Spinal cord (tissue), 4 donors: ENCODE measurements around the gene TINCR. TPM values are rescaled to one million over a fixed set of nuclear protein-coding genes. Genes with fewer than 3 reads are reported as not detected.

Experiments
- polyA plus RNA-seq, 2 donors: library from polyadenylated mRNA; unstranded; fragments of 120-200 nt; gene quantifications; one replicate each; pipeline ENCODE4 v1.2.1, GENCODE V29; 2013; ENCODE audit not compliant: insufficient read length in 2 of 2
- small RNA-seq: library from RNA; depleted of rRNA; stranded (forward); fragments of <200 nt; gene quantifications from one replicate; pipeline ENCODE3, GENCODE V24; 2014; ENCODE audit warnings: low replicate concordance
- total RNA-seq, 2 donors: library from RNA; depleted of rRNA in 1 of 2; stranded (reverse); fragments of 120-200 nt in 1 of 2; fragments of >200 nt in 1 of 2; gene quantifications; one replicate each; pipeline versions ENCODE4 v1.2.3 to v1.2.4, GENCODE V29; 2013 to 2014

TINCR gene
- total and polyA plus RNA-seq, 4 donors: 0.94 to 5.1 (median 2.6) TPM

Small RNA genes within 50 kb of the gene (small RNA-seq; reads per million reads assigned to genes)
- gene SNRPEP4: not detected

Other genes starting within 250 kb of the TINCR start
- 100 to 1,000 TPM; 113 to 121 TPM for gene PTPRS, start 227.1 kb downstream of the TINCR start, total RNA-seq
- 100 to 1,000 TPM; 149 to 151 TPM for gene PTPRS, start 227.1 kb downstream of the TINCR start, polyA plus RNA-seq
- under 1 TPM in 1 of 2 donors, not detected in 1; 0.11 TPM for gene ZNRF4, start 112.5 kb downstream of the TINCR start, total RNA-seq
- gene ZNRF4, start 112.5 kb downstream of the TINCR start, polyA plus RNA-seq: under 1 TPM; 0.51 to 0.71 TPM
- 10 to 100 TPM; 36.6 to 49.1 TPM for gene SAFB2, start 54.8 kb upstream of the TINCR start, total RNA-seq
- gene SAFB2, start 54.8 kb upstream of the TINCR start, polyA plus RNA-seq: 100 to 1,000 TPM in 1 of 2 donors, 10 to 100 TPM in 1; 85.7 to 122 TPM
- gene SAFB, start 55.1 kb upstream of the TINCR start, total RNA-seq: 10 to 100 TPM; 46.2 to 61.4 TPM
- 100 to 1,000 TPM; 137 to 162 TPM for gene SAFB, start 55.1 kb upstream of the TINCR start, polyA plus RNA-seq
- gene MICOS13, start 112.6 kb upstream of the TINCR start, total RNA-seq: 10 to 100 TPM; 27.2 to 83.1 TPM
- gene MICOS13, start 112.6 kb upstream of the TINCR start, polyA plus RNA-seq: 10 to 100 TPM; 74.5 to 74.8 TPM
- gene HSD11B1L, start 113.1 kb upstream of the TINCR start, total RNA-seq: 10 to 100 TPM; 27.7 to 28.5 TPM
- gene HSD11B1L, start 113.1 kb upstream of the TINCR start, polyA plus RNA-seq: 10 to 100 TPM; 67.1 to 71.1 TPM
- gene RPL36, start 122.3 kb upstream of the TINCR start, total RNA-seq: 1,000 to 10,000 TPM in 1 of 2 donors, 100 to 1,000 TPM in 1; 162 to 1,048 TPM
- 100 to 1,000 TPM; 682 to 689 TPM for gene RPL36, start 122.3 kb upstream of the TINCR start, polyA plus RNA-seq
- 10 to 100 TPM; 29.8 to 45.2 TPM for gene LONP1, start 152.2 kb upstream of the TINCR start, total RNA-seq
- 10 to 100 TPM; 72.6 to 79.7 TPM for gene LONP1, start 152.2 kb upstream of the TINCR start, polyA plus RNA-seq
- gene CATSPERD, start 152.7 kb upstream of the TINCR start, total RNA-seq: 1 to 10 TPM in 1 of 2 donors, not detected in 1; 3.6 TPM
- 1 to 10 TPM in 1 of 2 donors, under 1 TPM in 1; 0.59 to 2.8 TPM for gene CATSPERD, start 152.7 kb upstream of the TINCR start, polyA plus RNA-seq
- gene PRR22, start 216.8 kb upstream of the TINCR start, total RNA-seq: 1 to 10 TPM in 1 of 2 donors, under 1 TPM in 1; 0.20 to 2.6 TPM
- gene PRR22, start 216.8 kb upstream of the TINCR start, polyA plus RNA-seq: 1 to 10 TPM; 3.9 to 4.1 TPM
- 10 to 100 TPM in 1 of 2 donors, 1 to 10 TPM in 1; 9.5 to 21.5 TPM for gene DUS3L, start 223.2 kb upstream of the TINCR start, total RNA-seq
- gene DUS3L, start 223.2 kb upstream of the TINCR start, polyA plus RNA-seq: 10 to 100 TPM; 22.9 to 31.0 TPM
- under 1 TPM; 0.20 to 0.99 TPM for gene NRTN, start 237.1 kb upstream of the TINCR start, total RNA-seq
- gene NRTN, start 237.1 kb upstream of the TINCR start, polyA plus RNA-seq: under 1 TPM; 0.38 to 0.53 TPM